ENCODE data around the gene HS6ST3. TPM values are rescaled to one million over a fixed set of nuclear protein-coding genes. Genes with fewer than 3 reads are reported as not detected.
A peak's percentile ranks its signal among the peaks of the same experiment; 100 is the strongest.
"Not testable (repeated sequence)": the region's sequence is repeated elsewhere in the genome, so short reads cannot be mapped to it uniquely, and the experiment has no call there.

Gene HS6ST3
- total RNA-seq, result under 0.01 TPM in 2 replicates

DNA sequence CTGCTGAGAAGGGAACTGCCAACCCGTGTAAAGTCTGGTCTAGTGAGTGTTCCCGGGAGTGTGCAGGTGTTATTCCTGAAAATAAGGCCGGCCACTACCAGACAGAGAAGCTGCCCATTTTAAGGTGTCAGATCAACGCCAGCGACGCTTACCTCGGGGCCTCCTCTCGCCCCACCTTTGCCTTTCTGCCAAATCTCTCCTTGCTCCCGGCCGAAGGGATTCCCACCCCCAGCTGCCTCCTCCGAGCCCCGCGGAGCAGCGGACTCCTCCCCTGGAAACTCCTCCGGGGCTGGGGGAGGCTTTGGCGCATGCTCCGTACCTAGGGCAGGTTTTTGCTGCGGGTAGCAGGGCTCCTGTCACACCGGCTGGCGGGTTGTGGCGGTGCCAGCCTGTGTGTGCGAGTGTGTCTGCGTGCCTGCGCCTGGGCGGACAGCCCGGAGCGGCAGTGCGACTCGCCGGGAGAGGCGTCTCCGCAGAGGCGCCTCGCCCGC, at the start of gene HS6ST3:
Gene HS6ST3, plus strand, starts transcription at position 359 of the 491 bp plus-strand sequence.
- DNase-seq (ENCODE audit: low read depth), result no peak

- no peak for DNase-seq (ENCODE audit: low read depth)
These were observed 48.4 kb upstream of the HS6ST3 start for GRCh38 chr13:96041326-96042110.

GRCh38 chr13:96044238-96044637, 45.7 kb upstream of the HS6ST3 start:
- DNase-seq (ENCODE audit: low read depth), result no peak

DNA sequence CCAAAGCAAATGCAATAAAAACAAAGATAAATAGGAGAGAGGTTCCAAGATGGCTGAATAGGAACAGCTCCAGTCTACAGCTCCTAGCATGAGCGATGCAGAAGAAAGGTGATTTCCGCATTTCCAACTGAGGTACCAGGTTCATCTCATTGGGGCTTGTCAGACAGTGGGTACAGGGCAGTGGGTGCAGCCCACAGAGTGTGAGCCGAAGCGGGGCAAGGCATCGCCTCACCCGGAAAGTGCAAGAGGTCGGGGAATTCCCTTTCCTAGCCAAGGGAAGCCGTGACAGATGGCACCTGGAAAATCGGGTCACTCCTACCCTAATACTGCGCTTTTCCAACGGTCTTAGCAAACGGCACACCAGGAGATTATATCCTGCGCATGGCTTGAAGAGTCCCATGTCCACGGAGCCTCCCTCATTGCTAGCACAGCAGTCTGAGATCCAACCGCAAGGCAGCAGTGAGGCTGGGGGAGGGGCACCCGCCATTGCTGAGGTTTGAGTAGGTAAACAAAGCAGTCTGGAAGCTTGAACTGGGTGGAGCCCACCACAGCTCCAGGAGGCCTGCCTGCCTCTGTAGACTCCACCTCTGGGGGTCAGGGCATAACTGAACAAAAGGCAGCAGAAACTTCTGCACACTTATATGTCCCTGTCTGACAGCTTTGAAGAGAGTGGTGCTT, 43.3 kb upstream of the HS6ST3 start:
- DNase-seq (ENCODE audit: low read depth), result not testable (repeated sequence)

GRCh38 chr13:96050955-96051354, 39.0 kb upstream of the HS6ST3 start:
- DNase-seq (ENCODE audit: low read depth), result not testable (repeated sequence)

GRCh38 chr13:96051491-96051890, 38.4 kb upstream of the HS6ST3 start:
- DNase-seq (ENCODE audit: low read depth), result not testable (repeated sequence)

DNA sequence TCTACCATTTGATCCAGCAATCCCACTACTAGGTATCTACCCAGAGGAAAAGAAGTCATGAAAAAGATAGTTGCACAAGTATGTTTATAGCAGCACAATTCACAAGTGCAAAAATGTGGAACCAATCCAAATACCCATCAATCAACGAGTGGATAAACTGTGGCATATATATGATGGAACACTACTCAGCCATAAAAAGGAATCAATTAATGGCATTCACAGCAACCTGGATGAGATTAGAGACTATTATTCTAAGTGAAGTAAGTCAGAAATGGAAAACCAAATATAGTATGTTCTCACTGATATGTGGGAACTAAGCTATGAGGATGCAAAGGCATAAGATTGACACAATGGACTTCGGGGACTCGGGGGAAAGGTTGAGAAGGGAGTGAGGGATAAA, 38.0 kb upstream of the HS6ST3 start:
- not testable (repeated sequence) for DNase-seq (ENCODE audit: low read depth)

DNA sequence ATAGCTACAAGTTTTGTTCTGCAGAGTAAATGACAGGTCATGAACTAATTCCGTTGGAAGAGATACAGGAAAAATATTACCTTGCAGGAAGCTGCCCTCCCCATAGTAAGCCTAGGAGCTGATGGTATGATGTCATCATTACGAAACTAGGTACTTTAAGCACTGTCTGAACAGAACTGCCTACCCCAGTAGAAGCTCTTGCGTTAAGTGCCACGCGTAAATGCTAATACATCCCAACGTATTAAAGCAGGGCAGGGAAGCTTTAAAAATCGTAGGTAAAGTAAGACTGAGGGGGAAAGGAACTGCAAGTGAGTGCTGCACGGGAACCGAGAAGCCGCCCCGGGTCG, 37.3 kb upstream of the HS6ST3 start:
- DNase-seq (ENCODE audit: low read depth), result peak; percentile 68

GRCh38 chr13:96053003-96053703, 36.8 kb upstream of the HS6ST3 start, which contains the start of gene UGGT2:
Gene UGGT2, minus strand, starts transcription at chr13:96053401. Its CDS starts 89 bp downstream, at chr13:96053312.
- peak; percentile 87 for DNase-seq (ENCODE audit: low read depth)

DNA sequence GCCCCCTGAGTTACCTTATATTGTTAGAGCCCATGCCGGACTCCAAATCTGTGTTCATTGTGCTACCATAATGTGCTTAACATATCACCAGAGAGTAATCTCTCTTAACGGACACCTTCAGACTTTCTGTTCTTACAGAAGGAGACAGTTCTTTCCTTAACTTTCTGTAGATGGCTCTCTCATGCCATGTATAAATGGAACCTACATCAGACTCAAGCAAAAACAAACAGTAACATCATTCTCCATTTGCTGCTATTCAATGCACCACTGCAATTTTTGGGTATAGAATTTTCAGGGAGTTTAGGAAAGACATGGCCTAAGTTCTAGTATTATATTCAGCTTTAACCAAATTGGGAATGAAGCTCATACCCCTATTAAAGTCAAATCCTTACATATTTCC, 24.1 kb upstream of the HS6ST3 start:
- no peak for DNase-seq (ENCODE audit: low read depth)

DNA sequence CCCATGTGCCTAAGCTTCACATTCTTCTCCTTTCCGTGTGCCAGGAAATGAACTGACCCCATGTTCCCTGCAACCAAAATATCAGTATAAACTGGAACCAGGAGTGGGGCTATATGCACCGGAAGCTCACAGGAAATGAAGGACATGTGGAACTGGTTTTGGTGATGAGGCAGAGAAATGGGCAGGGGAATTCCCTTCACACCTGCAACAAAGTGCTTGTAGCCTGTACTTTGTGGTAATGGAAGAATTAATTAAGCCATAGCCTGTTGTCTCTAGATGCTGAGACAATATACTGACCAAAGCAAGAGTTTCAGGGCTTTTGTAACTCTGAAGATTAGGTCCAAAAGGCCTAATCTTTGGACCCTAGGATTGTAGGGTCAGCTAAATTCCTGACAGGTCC, 21.2 kb upstream of the HS6ST3 start:
- no peak for DNase-seq (ENCODE audit: low read depth)

DNA sequence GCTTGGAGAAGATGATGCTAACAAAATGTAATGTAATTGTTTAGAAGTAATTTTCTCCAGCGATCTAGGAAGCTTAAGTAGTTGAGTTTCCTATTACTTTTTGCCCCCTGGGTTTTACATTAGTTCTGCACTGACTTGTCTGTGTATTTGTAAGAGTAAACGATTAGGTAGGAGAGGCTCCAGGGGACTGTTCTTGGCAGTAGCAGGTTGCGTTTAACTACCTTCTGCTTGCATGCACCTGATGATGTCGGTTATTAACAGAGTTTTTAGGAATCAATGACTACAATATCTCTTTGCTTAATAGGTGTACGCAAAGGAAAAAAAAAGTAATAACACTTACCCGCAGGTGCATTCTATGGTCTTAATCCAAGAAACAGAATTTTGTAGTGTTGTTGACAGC, 18.4 kb upstream of the HS6ST3 start:
- no peak for DNase-seq (ENCODE audit: low read depth)

DNA sequence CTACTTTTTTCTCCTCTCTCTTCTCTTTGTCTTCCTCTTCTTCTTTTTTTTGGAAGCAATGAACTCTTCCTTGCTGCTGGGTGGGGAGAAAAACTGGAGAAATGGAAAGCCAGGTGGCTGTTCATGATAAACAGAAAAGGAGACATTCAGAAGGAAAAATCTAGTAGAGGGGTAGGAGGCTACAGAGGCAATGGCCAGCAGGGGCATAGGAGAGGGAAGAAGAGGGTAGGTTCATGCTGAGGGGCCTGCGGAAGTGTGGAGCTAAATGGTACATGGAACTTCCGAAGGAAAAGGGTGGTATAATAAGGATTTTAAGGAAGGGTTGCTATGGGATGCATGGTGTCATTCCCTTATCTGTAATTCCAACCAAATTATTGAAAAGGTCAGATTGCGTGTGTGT, 17.5 kb upstream of the HS6ST3 start:
- DNase-seq (ENCODE audit: low read depth), result no peak

GRCh38 chr13:96075953-96076543, 13.9 kb upstream of the HS6ST3 start:
- peak; percentile 30 for DNase-seq (ENCODE audit: low read depth)

GRCh38 chr13:96080676-96081075, 9.2 kb upstream of the HS6ST3 start:
- DNase-seq (ENCODE audit: low read depth), result no peak

DNA sequence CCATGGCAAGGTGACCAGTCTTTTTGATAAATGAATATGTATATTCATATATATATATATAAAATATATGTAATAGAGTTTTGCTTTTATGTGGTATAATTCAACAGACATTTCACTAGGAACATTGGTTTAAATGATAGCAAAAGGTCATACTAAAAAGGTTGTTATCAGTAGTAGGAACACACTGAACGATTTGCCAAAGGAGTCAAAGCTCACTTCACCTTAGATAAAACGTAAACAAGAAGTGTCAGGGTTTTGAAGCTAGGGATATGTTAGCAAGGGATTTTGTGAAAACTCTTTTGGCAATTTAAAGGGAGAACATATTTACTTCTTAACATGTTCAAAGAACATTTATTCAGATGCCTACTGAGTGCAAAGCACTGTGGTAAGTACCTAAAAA, 8.0 kb upstream of the HS6ST3 start:
- DNase-seq (ENCODE audit: low read depth), result no peak

DNA sequence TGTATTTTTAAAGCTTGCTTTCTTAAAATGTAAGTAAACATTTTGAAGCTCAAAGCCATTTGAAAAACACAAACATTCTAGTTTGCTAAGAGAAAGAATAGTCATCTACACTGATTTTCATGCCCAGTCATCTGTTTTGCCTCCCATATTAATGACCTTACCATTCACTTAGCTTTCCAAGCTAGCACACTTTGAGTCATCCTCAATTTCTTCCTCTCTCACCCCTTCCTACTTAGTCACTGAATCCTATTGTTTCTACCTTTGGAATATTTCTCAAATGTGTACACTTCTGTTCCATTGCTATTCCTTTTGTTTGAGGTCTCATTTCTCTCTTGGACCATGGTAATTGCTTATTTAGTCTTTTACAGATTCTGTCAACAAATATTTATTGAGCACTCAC, 7.3 kb upstream of the HS6ST3 start:
- DNase-seq (ENCODE audit: low read depth), result peak; percentile 56

- no peak for DNase-seq (ENCODE audit: low read depth)
These were observed 3.2 kb upstream of the HS6ST3 start for GRCh38 chr13:96086736-96087135.

DNA sequence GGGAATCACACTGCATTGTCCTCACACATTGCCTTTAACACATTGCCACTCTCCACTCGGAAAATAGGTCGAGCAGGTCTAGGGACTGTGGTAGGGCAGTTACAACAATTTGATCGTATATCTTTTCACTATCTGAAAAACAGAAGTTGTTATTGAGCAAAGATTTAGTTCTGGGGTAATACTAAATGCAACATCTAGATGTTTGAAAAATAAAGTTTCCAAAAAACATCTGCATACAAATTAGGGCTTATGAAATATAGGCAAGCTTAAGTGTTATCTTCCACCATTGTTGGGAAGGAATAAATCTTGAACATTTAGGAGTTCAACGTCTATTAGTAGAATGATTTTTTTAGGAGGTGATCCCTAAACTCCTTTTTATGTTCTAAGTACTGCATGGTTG, 768 bp upstream of the HS6ST3 start:
- DNase-seq (ENCODE audit: low read depth), result no peak

DNA sequence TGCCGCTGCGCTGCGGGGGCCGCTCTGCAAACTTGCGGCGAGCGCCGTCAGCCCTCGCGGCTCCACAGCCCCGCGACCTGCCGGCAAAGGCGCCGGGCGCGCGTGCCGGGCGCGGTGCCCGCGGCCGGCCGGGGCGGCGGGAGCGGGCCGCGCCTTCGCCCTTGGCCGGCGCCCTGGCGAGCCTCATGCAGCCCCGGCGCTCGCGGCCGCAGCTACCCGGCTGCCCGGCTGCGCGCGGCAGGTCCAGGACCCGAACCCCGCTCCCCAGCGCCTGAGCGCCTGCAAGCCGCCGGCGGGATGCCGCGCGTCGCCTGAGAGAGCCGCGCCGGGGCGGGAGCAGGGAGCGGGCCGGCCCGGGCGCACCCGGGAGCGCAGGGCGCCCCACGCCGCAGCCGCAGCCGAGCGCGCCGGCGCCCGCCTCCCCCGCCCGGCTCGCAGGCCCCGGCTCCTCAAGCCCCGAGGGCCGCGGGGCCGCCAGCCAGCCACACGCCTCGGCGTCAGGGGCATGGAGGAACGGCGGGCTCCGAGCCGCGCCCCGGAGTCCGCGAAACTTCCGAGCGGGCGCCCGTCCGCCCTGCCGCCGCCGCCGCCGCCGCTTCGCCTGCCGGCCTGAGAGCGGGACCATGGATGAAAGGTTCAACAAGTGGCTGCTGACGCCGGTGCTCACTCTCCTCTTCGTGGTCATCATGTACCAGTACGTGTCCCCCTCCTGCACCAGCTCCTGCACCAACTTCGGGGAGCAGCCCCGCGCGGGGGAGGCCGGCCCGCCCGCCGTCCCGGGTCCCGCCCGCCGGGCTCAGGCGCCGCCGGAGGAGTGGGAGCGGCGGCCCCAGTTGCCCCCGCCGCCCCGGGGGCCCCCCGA, 564 bp downstream of the HS6ST3 start:
- DNase-seq (ENCODE audit: low read depth), result no peak

All from renal cortical epithelial cell (primary cell).